Measurements from ENCODE around the gene KDM2B. TPM values are rescaled to one million over a fixed set of nuclear protein-coding genes. Genes with fewer than 3 reads are reported as not detected.

The KDM2B gene
- total and polyA plus RNA-seq, 2 experiments from 2014 or later: 30.8 to 82.1 TPM

GRCh38 chr12:121582583-121583333 lies 1.9 kb upstream of the KDM2B start:
- peak; percentile 48 to 79 for DNase-seq (ENCODE audit: low read depth in 1 of 2, low spot score in 1 of 2)
- no peak for TF ChIP-seq CTCF (IDR thresholded peaks at IDR 0.05; ENCODE audit: low read depth, low read length)
- Histone ChIP-seq H3K27ac (peak overlapping the region; percentile 96), H3K36me3 (no peaks in the 10 kb centered on the region), H3K4me3 (peak overlapping the region; percentile 48), H3K4me1 (ENCODE audit: low read depth) (peaks cover 36% of the 10 kb centered on the region), H3K27me3 (no peaks in the 10 kb centered on the region), H3K9me3 (ENCODE audit: low read depth) (no peaks in the 10 kb centered on the region)

- H3K4me3 ChIP-seq: peak overlapping the region; percentile 48
- H3K4me1 ChIP-seq (ENCODE audit: low read depth): peaks cover 45% of the 10 kb centered on the region
- no peaks in the 10 kb centered on the region for H3K27me3 ChIP-seq
- H3K9me3 ChIP-seq (ENCODE audit: low read depth): no peaks in the 10 kb centered on the region
- H3K36me3 ChIP-seq: no peaks in the 10 kb centered on the region
- peak; percentile 46 to 50 for DNase-seq (ENCODE audit: low read depth in 1 of 2, low spot score in 1 of 2)
- peak overlapping the region; percentile 96 for H3K27ac ChIP-seq
- TF ChIP-seq CTCF (IDR thresholded peaks at IDR 0.05; ENCODE audit: low read depth, low read length): peak; percentile 13
Observed at GRCh38 chr12:121581686-121582429, 1.0 kb upstream of the KDM2B start.

GRCh38 chr12:121579981-121580868 lies 598 bp downstream of the KDM2B start:
- Histone ChIP-seq H3K9me3 (ENCODE audit: low read depth) (no peaks in the 10 kb centered on the region), H3K27me3 (no peaks in the 10 kb centered on the region), H3K4me3 (peak overlapping the region; percentile 48), H3K4me1 (ENCODE audit: low read depth) (peaks cover 48% of the 10 kb centered on the region), H3K27ac (peak overlapping the region; percentile 96), H3K36me3 (peaks cover 1% of the 10 kb centered on the region)
- peak; percentile 78 to 85 for DNase-seq (ENCODE audit: low read depth in 1 of 2, low spot score in 1 of 2)
- TF ChIP-seq CTCF (IDR thresholded peaks at IDR 0.05; ENCODE audit: low read depth, low read length): no peak

GRCh38 chr12:121579190-121579791 lies 1.5 kb downstream of the KDM2B start:
- H3K4me1 ChIP-seq (ENCODE audit: low read depth): peaks cover 48% of the 10 kb centered on the region

More at GRCh38 chr12:121579190-121579791, 1.5 kb downstream of the KDM2B start:
- no peak for TF ChIP-seq CTCF (IDR thresholded peaks at IDR 0.05; ENCODE audit: low read depth, low read length)
- H3K27me3 ChIP-seq: no peaks in the 10 kb centered on the region
- H3K36me3 ChIP-seq: peaks cover 6% of the 10 kb centered on the region
- peak in 1 of 2 donors; percentile 55 for DNase-seq (ENCODE audit: low read depth in 1 of 2, low spot score in 1 of 2)
- H3K4me3 ChIP-seq: peak overlapping the region; percentile 48
- H3K9me3 ChIP-seq (ENCODE audit: low read depth): no peaks in the 10 kb centered on the region
- peak overlapping the region; percentile 96 for H3K27ac ChIP-seq

All from cardiac muscle cell (in vitro differentiated cells and primary cell).